Mesothelial cell of epicardium (in vitro differentiated cells): Measurements from ENCODE around the gene ADAMTSL4. TPM values are rescaled to one million over a fixed set of nuclear protein-coding genes. Genes with fewer than 3 reads are reported as not detected.

Experiments
- DNase-seq, 2 experiments: peaks; one replicate each; pipeline ENCODE4 v3.0.0; 2021; ENCODE audit warnings: low spot score in 2 of 2; ENCODE audit not compliant: unreplicated experiment in 2 of 2
- H3K27ac Mint-ChIP-seq: 2 replicates; pipeline ENCODE4 v1.8.0; 2021; ENCODE audit warnings: mixed read lengths
- H3K27me3 Mint-ChIP-seq: 2 replicates; pipeline ENCODE4 v1.8.0; 2021; ENCODE audit warnings: low read depth, mixed read lengths
- H3K36me3 Mint-ChIP-seq: 2 replicates; pipeline ENCODE4 v1.8.0; 2021; ENCODE audit warnings: mixed read lengths
- H3K4me1 Mint-ChIP-seq: 2 replicates; pipeline ENCODE4 v1.8.0; 2021; ENCODE audit warnings: mixed read lengths
- H3K4me3 Mint-ChIP-seq: 2 replicates; pipeline ENCODE4 v1.8.0; 2021; ENCODE audit warnings: mild to moderate bottlenecking, moderate library complexity, mixed read lengths
- H3K9me3 Mint-ChIP-seq: 2 replicates; pipeline ENCODE4 v1.8.0; 2021; ENCODE audit warnings: mixed read lengths
- CTCF ChIP-seq: fragments of 200-600 bp; sonication (generic); IDR thresholded peaks from one replicate; pipeline ENCODE4 v1.5.0; 2021; ENCODE audit warnings: antibody characterized with exemption; ENCODE audit not compliant: unreplicated experiment
- total RNA-seq: library from RNA; stranded (reverse); gene quantifications from 3 replicates; pipeline ENCODE4 v1.2.1, GENCODE V29; 2021

Gene ADAMTSL4
- total RNA-seq, 1 donor from 2014 or later: 16.6 TPM

- Mint-ChIP-seq H3K27ac (peak overlapping the region; percentile 91), H3K9me3 (no peaks in the 10 kb centered on the region), H3K4me3 (peak overlapping the region; percentile 98), H3K27me3 (no peaks in the 10 kb centered on the region), H3K4me1 (peaks cover 41% of the 10 kb centered on the region), H3K36me3 (peaks cover 39% of the 10 kb centered on the region)
- no peak for TF ChIP-seq CTCF
- no peak for DNase-seq
Measured at GRCh38 chr1:150575518-150576366, 26.5 kb downstream of the ADAMTSL4 start.

- Mint-ChIP-seq H3K27me3 (no peaks in the 10 kb centered on the region), H3K36me3 (peaks cover 36% of the 10 kb centered on the region), H3K9me3 (no peaks in the 10 kb centered on the region), H3K27ac (peak overlapping the region; percentile 83), H3K4me1 (peaks cover 45% of the 10 kb centered on the region), H3K4me3 (peak overlapping the region; percentile 98)
- no peak for TF ChIP-seq CTCF
- DNase-seq: no peak
Measured at GRCh38 chr1:150576367-150576711, 27.1 kb downstream of the ADAMTSL4 start.

- Mint-ChIP-seq H3K36me3 (peaks cover 35% of the 10 kb centered on the region), H3K4me1 (peaks cover 45% of the 10 kb centered on the region), H3K27ac (peak overlapping the region; percentile 98), H3K9me3 (no peaks in the 10 kb centered on the region), H3K27me3 (no peaks in the 10 kb centered on the region), H3K4me3 (peak overlapping the region; percentile 98)
- no peak for TF ChIP-seq CTCF
- DNase-seq: no peak
Measured at GRCh38 chr1:150576794-150577556, 27.8 kb downstream of the ADAMTSL4 start.

- Mint-ChIP-seq H3K36me3 (peaks cover 35% of the 10 kb centered on the region), H3K9me3 (no peaks in the 10 kb centered on the region), H3K4me1 (peaks cover 45% of the 10 kb centered on the region), H3K27ac (peak overlapping the region; percentile 98), H3K4me3 (peak overlapping the region; percentile 98), H3K27me3 (no peaks in the 10 kb centered on the region)
- no peak for DNase-seq
- TF ChIP-seq CTCF: no peak
Measured at GRCh38 chr1:150577557-150578271, 28.5 kb downstream of the ADAMTSL4 start.

DNA sequence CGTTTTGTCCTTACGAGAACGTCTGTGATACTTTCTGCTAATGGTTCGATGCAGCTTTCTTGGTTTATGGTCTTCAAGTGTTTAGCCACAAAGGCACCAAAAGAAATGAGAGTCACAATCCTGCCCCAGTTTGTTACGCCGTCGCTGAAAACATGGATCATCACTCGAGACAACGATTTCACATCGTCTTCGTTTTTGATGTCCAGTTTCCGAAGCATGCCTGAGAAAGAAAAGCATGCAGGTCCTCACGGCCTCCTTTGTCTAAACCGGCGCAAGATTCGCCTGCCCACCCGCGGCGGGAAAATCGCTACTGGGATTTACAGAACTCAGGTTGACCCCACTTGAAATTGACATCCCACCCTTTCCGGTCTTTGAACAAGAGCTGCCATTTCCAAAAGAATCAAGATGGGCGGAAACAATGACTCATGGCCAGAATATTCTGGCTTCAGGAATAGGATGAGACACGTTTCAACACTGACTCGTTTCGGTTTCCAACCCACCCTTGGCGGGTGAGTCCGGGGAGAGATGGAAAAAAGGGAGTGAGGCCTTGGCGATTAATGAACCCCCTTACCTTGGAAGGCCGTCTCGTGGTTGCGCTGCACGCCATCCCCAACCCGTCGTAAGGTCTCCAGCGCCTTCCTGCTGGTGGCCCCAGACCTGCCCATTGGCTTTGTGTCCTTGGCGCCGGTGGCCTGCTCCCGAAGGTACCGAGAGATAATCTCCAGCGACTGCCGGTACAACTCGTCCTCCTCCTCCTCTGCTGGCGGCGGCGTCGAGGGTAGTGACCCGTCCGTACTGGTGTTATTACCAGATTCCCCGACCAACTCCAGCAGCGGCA lies 29.3 kb downstream of the ADAMTSL4 start:
- no peaks in the 10 kb centered on the region for H3K27me3 Mint-ChIP-seq
- no peaks in the 10 kb centered on the region for H3K9me3 Mint-ChIP-seq
- no peak for TF ChIP-seq CTCF
- peaks cover 30% of the 10 kb centered on the region for H3K36me3 Mint-ChIP-seq
- DNase-seq: peak in 1 of 2 experiments; percentile 50
- H3K4me1 Mint-ChIP-seq: peaks cover 45% of the 10 kb centered on the region
- peak overlapping the region; percentile 98 for H3K4me3 Mint-ChIP-seq
- H3K27ac Mint-ChIP-seq: peak overlapping the region; percentile 98
